SH-SY5Y (cell line): ENCODE results near the gene NLK.

Experiments used
- GATA2 ChIP-seq: IDR thresholded peaks from 2 replicates; pipeline ENCODE4 v1.6.1; 2011; ENCODE audit warnings: mild to moderate bottlenecking, low read depth, low read length
- GATA3 ChIP-seq: IDR thresholded peaks from 2 replicates; pipeline ENCODE4 v1.6.1; 2011; ENCODE audit warnings: low read depth, mild to moderate bottlenecking, low read length, moderate library complexity

DNA sequence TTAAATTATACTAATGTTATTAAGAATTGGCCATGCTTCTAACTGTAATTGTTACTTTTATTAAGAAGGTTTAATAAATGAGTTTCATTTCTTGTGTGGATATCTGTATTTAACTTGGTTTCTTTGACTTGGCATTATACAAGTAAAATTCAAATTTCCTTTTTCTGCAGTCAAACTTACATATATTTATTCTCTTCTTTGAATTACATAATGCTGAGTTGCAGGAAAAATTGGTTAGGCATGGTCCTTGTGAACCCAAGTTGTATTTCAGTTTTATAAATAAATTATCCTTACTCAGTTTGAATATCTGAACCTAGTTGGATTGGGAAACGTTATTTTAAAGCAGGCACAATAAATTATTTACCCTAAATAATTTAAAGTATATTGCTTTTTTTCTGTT, 54.8 kb downstream of the NLK start:
- TF ChIP-seq GATA2: no peak
- TF ChIP-seq GATA3: no peak
